GM10266 (cell line): ENCODE data around the gene CHMP6.
A peak's percentile ranks its signal among the peaks of the same experiment; 100 is the strongest.

Experiments
- DNase-seq: peaks from one replicate; pipeline ENCODE4 v3.0.0; 2012; ENCODE audit errors: extremely low spot score
- CTCF ChIP-seq: IDR thresholded peaks from 2 replicates; pipeline ENCODE4 v1.5.1; 2012; ENCODE audit warnings: mild to moderate bottlenecking, low read depth; ENCODE audit not compliant: control insufficient read depth, insufficient read depth; ENCODE audit errors: missing control alignments

The CHMP6 gene

GRCh38 chr17:81046770-81047359, 55.2 kb downstream of the CHMP6 start:
- no peak for DNase-seq
- TF ChIP-seq CTCF, result no peak

- TF ChIP-seq CTCF, result no peak
- no peak for DNase-seq
Observed at GRCh38 chr17:81048827-81049371, 57.3 kb downstream of the CHMP6 start.

GRCh38 chr17:81049372-81049911, 57.8 kb downstream of the CHMP6 start:
- no peak for TF ChIP-seq CTCF
- peak; percentile 56 for DNase-seq
